GM08714 (cell line): Measurements from ENCODE around the gene MGAM2.

Experiments
- H3K4me3 ChIP-seq: fragments of 200-500 bp; sonication (Bioruptor generic); 2 replicates; pipeline ENCODE4 v1.5.1; 2014; ENCODE audit warnings: mild to moderate bottlenecking, low read length, inconsistent platforms
- ZNF274 ChIP-seq: IDR thresholded peaks from 2 replicates; pipeline ENCODE4 v1.6.1; 2012; ENCODE audit warnings: mild to moderate bottlenecking, low read depth, low read length

Gene MGAM2

GRCh38 chr7:142104550-142105527 lies 6.7 kb upstream of the MGAM2 start:
- no peak overlapping the region for H3K4me3 ChIP-seq
- TF ChIP-seq ZNF274, result no peak

- TF ChIP-seq ZNF274, result no peak
- H3K4me3 ChIP-seq, result no peak overlapping the region
These were observed 2.6 kb upstream of the MGAM2 start for GRCh38 chr7:142108728-142109505.

- H3K4me3 ChIP-seq, result no peak overlapping the region
- no peak for TF ChIP-seq ZNF274
These were observed 1.4 kb upstream of the MGAM2 start for GRCh38 chr7:142110098-142110497.

GRCh38 chr7:142110638-142111037 lies 880 bp upstream of the MGAM2 start:
- no peak overlapping the region for H3K4me3 ChIP-seq
- TF ChIP-seq ZNF274, result no peak

GRCh38 chr7:142112086-142112485 lies 568 bp downstream of the MGAM2 start:
- H3K4me3 ChIP-seq, result no peak overlapping the region
- TF ChIP-seq ZNF274, result no peak

- no peak overlapping the region for H3K4me3 ChIP-seq
- TF ChIP-seq ZNF274, result no peak
These were observed 2.7 kb downstream of the MGAM2 start for GRCh38 chr7:142114207-142114606.

- no peak overlapping the region for H3K4me3 ChIP-seq
- TF ChIP-seq ZNF274, result no peak
These were observed 9.0 kb downstream of the MGAM2 start for GRCh38 chr7:142120524-142120923.

GRCh38 chr7:142123184-142123583 lies 11.7 kb downstream of the MGAM2 start:
- TF ChIP-seq ZNF274, result no peak
- no peak overlapping the region for H3K4me3 ChIP-seq

- no peak for TF ChIP-seq ZNF274
- no peak overlapping the region for H3K4me3 ChIP-seq
These were observed 13.9 kb downstream of the MGAM2 start for GRCh38 chr7:142125256-142125955.

- no peak for TF ChIP-seq ZNF274
These were observed 18.7 kb downstream of the MGAM2 start for GRCh38 chr7:142130267-142130666.

GRCh38 chr7:142131439-142132185 lies 20.1 kb downstream of the MGAM2 start:
- H3K4me3 ChIP-seq, result no peak overlapping the region
- TF ChIP-seq ZNF274, result no peak

More at GRCh38 chr7:142130267-142130666, 18.7 kb downstream of the MGAM2 start:
- no peak overlapping the region for H3K4me3 ChIP-seq

GRCh38 chr7:142133731-142134148 lies 22.2 kb downstream of the MGAM2 start:
- H3K4me3 ChIP-seq, result no peak overlapping the region
- TF ChIP-seq ZNF274, result no peak

GRCh38 chr7:142134909-142135308 lies 23.4 kb downstream of the MGAM2 start:
- no peak overlapping the region for H3K4me3 ChIP-seq
- no peak for TF ChIP-seq ZNF274
